ENCODE results near the gene PPM1J. TPM values are rescaled to one million over a fixed set of nuclear protein-coding genes. Genes with fewer than 3 reads are reported as not detected.
A peak's percentile ranks its signal among the peaks of the same experiment; 100 is the strongest.

The PPM1J gene
- total and polyA plus RNA-seq, 2 of the 8 experiments (the other 6 are each of a cell fraction or from before 2014, with no cell fraction given), result 19.4 to 31.6 TPM

GRCh38 chr1:112674440-112674985, 40.6 kb downstream of the PPM1J start, which contains the start of gene MOV10 (continued):
- peak in 1 of 2 experiments; percentile 14; a peak in 1 of 4 replicates for TF ChIP-seq RAD21 (IDR thresholded peaks at IDR 0.05 in 1 of 2, conservative IDR thresholded peaks at IDR 0.05 in 1 of 2; ENCODE audit: low read depth in 2 of 2, low read length in 2 of 2)
- TF ChIP-seq CREB1 (IDR thresholded peaks at IDR 0.05), result no peak
- no peak for TF ChIP-seq KDM4A (IDR thresholded peaks at IDR 0.05; ENCODE audit: low read depth, low read length, severe bottlenecking)
- no peak for TF ChIP-seq JUN (IDR thresholded peaks at IDR 0.05; ENCODE audit: low read depth, low read length)
- no peak; the same call in 1 of the 2 replicates for TF ChIP-seq CHD1 (IDR thresholded peaks at IDR 0.05; ENCODE audit: low read depth, low read length)
- TF ChIP-seq CTCF (IDR thresholded peaks at IDR 0.05; ENCODE audit: control extremely low read depth in 1 of 3, insufficient read depth in 1 of 3, low read depth in 1 of 3, low read length in 3 of 3), result no peak
- TF ChIP-seq NANOG (IDR thresholded peaks at IDR 0.05; ENCODE audit: insufficient read depth, low read depth, low read length, poor library complexity, severe bottlenecking), result no peak
- no peak for TF ChIP-seq BCL11A (IDR thresholded peaks at IDR 0.05; ENCODE audit: low read depth in 2 of 2, low read length in 2 of 2)
- no peak for TF ChIP-seq MAFK (IDR thresholded peaks at IDR 0.05; ENCODE audit: low read depth, low read length)
- peak in 1 of 2 experiments; percentile 36; a peak in 1 of 3 replicates for TF ChIP-seq EP300 (IDR thresholded peaks at IDR 0.05; ENCODE audit: borderline replicate concordance in 1 of 2, low read depth in 2 of 2, low read length in 2 of 2)
- TF ChIP-seq TEAD4 (IDR thresholded peaks at IDR 0.05; ENCODE audit: low read depth, low read length), result no peak
- TF ChIP-seq NRF1 (IDR thresholded peaks at IDR 0.05; ENCODE audit: low read depth, low read length), result no peak
- peak; percentile 94 for TF ChIP-seq ASH2L (IDR thresholded peaks at IDR 0.05; ENCODE audit: low read length)
- TF ChIP-seq FOSL1 (IDR thresholded peaks at IDR 0.05; ENCODE audit: insufficient read depth, low read depth, low read length), result no peak
- TF ChIP-seq TCF12 (IDR thresholded peaks at IDR 0.05; ENCODE audit: low read depth, low read length), result no peak
- TF ChIP-seq CTBP2 (IDR thresholded peaks at IDR 0.05; ENCODE audit: borderline replicate concordance, insufficient read depth, insufficient read length, low read length), result no peak
- no peak for TF ChIP-seq SP4 (IDR thresholded peaks at IDR 0.05; ENCODE audit: low read length)
- TF ChIP-seq GTF2F1 (IDR thresholded peaks at IDR 0.05; ENCODE audit: borderline replicate concordance, low read depth, low read length), result no peak
- TF ChIP-seq SAP30 (IDR thresholded peaks at IDR 0.05; ENCODE audit: insufficient read depth, insufficient replicate concordance, low read length), result no peak
- no peak for TF ChIP-seq GABPA (IDR thresholded peaks at IDR 0.05; ENCODE audit: borderline replicate concordance, insufficient read depth, low read length)
- TF ChIP-seq ATF3 (IDR thresholded peaks at IDR 0.05; ENCODE audit: insufficient read depth, low read depth, low read length), result no peak

Measured in H1 (cell line).